Gastrocnemius medialis (tissue), 4 donors: ENCODE data around the gene FAM13A.

ENCODE experiments used
- CTCF ChIP-seq, 5 experiments: fragments of 450-650 bp in 3 of 5; fragments of 200-600 bp in 2 of 5; sonication (generic) in 2 of 5; IDR thresholded peaks in 4 of 5; conservative IDR thresholded peaks in 1 of 5; 1 replicate in 4 of 5; 2 replicates in 1 of 5; pipeline ENCODE4 v1.5.1; 2016 to 2019; ENCODE audit warnings: antibody characterized with exemption in 5 of 5, mild to moderate bottlenecking in 3 of 5, moderate library complexity in 3 of 5
- POLR2A ChIP-seq, 2 donors: fragments of 450-650 bp; IDR thresholded peaks; one replicate each; pipeline ENCODE4 v1.6.1; 2017; ENCODE audit warnings: antibody characterized with exemption in 2 of 2, mild to moderate bottlenecking in 2 of 2, moderate library complexity in 2 of 2

GRCh38 chr4:88794952-88795351 is 262.0 kb downstream of the FAM13A start:
- TF ChIP-seq CTCF (IDR thresholded peaks at IDR 0.05 in 4 of 5, conservative IDR thresholded peaks at IDR 0.05 in 1 of 5) (no peak), POLR2A (IDR thresholded peaks at IDR 0.05) (no peak)
